Activated CD4-positive, alpha-beta T cell treated with anti-CD3 and anti-CD28 coated beads, Interleukin-2, Interleukin-4, amounts not matched to agents 100 ng/mL and 50 ng/mL, durations not matched to agents 16 hours and 8 hours (primary cell): ENCODE data around the gene KCNK5.

Experiments
- DNase-seq: peaks from one replicate; pipeline ENCODE4 v3.0.0-alpha.2; 2020; ENCODE audit warnings: low spot score

KCNK5 gene

DNA sequence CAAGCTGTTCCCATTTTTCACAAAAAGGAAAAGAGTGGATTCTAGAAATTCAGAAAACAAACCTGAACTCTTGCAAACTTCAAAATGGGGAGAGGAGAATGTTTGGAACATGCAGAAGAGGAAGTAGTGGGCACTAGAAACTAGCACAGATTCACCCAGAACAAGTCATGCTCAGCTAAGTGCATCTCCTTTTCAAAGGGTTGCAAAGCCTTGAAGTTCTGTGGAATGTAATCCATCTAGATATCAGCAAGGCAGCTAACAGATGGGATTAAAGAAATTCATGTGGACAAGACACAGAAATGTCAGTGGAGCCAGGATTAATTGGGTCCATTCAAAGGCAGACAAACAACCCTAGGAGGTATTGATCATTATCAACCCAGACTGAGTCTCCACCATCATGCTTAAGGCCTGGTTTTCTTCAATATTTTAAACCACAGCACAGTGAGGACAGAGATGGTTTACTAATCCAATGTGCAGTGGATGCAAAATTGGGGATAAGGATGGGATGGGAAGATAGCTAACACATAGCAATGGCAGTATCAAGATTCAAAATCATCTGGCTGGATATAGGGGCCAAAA, 31.3 kb downstream of the KCNK5 start:
- no peak for DNase-seq

DNA sequence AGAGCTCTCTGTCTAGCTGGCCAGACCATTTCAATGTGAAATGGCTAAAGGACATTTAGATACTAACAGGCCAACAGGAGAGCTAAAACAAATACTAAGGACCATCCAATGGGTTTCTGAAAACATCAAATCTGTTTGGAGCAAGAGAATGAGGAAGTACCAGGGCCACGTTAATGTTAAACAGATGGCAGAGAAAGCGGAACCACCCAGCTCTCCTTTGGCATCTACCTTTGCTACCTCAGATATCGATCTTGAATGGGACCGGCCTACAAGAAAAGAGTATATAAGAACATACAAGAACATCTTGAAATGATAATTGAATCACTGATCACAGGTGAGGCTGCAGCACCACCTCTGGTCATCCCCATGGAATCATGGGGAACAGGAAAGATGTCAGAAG, 31.8 kb downstream of the KCNK5 start:
- DNase-seq: no peak

DNA sequence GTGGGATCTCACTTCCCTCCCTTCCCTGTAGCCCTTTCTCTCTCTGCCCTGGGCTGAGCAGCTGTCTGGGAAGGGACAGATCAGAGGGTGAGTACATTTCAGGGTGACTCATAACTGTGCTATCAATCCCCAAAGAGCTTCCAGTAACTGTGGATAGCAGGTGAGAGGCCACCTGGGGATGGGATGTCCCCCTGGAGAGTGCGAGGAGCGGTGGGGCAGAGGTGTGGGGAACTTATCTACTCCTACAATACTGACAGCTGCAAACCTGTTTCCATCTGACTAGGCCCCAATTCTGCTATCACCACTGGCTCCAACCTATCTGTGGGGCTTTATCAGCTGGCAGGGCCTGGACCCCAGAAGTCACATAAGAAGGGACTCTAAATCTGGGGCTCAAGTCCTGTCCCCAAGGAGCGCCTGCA, 32.6 kb downstream of the KCNK5 start:
- DNase-seq: no peak

DNA sequence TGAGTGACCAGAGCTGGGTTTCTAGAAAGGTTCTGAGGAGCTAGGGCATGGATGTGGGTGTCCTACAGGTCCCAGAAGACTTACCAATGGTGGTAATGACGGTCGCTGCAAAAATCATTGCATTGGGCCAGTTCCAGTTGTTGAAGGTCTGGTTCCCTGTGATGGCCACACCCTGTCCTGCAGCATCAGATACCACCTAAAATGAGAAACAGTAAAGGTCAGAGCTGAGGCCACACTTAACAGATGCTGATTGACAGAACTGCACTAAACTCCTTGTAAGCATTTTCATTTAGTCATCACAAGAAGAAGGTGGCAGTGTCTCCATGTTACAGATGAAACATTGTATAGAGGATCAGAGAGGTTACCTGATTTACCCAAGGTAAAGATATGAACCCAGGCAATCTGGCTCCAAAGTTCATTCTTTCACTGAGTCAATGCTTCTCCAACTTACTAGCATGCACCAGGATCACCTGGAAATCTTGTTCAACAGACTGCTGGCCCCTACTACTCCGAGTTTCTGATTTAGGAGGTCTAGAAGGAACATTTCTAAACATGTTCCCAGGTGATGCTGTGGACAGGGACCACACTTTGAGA, 33.4 kb downstream of the KCNK5 start:
- DNase-seq: no peak

DNA sequence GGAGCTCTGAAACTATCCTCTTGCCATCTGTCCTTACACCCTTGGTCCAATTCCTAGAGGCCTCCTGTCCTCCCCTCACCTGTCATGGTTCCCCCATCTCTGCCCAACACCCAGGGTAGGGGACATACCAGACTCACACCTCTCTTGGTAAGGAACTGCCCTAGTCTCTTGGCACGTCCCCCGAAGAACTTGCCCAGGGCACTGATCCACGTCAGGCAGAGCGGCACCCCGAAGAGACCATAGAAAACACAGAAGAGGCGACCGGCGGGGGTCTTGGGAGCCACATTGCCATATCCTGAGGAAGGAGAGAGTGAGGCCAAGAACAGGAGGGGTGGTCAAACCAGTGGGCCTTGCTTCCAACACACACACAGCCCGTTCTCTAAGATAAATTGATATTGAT, 34.8 kb downstream of the KCNK5 start:
- DNase-seq: no peak

DNA sequence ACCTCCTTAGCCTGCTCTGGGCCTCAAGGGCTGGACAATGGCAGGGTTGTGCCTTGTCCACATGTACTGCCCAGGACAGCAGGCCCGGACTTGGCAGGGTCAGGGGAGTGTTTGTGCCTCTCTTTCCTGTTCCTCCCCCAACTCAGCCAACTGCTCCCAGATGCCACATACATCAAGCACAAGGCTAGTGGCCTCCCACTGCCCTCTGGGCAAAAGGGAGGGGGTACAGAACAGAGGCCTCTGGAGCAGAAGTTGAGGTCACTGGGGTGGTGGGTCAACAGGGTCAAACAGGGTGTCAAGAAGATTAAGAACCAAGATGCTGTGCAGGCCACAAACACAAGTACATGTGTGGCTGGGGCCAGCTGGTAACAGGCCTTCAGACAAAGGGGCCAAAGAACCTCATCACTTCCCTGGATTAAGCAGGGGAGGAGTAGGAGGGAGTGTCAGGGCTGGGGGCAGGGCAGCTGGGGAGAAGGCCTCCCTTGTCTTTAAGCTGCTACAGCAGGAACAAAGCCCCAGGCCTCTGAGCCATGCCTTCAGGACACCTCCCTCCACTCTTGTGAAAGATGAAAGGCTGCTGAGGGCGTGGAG, 36.0 kb downstream of the KCNK5 start:
- no peak for DNase-seq

DNA sequence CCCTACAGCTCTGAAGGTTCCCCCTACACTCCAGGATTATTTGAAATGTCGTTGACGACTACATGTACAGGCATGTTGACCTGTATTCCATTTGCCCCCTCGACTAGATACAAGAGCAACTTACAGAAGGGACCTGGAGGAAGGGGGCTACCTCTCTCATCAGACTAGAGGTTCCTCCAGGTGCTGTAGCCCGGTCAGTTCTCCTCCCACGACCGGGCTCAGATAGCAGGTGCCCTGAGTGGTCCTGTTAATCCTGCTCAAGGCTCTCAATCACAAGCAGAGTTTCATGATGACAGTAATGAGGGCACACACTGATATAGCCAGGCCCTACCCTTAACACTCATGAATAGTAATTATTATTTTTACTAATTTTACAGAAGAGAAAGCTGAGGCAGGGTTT, 36.5 kb downstream of the KCNK5 start:
- DNase-seq: no peak

DNA sequence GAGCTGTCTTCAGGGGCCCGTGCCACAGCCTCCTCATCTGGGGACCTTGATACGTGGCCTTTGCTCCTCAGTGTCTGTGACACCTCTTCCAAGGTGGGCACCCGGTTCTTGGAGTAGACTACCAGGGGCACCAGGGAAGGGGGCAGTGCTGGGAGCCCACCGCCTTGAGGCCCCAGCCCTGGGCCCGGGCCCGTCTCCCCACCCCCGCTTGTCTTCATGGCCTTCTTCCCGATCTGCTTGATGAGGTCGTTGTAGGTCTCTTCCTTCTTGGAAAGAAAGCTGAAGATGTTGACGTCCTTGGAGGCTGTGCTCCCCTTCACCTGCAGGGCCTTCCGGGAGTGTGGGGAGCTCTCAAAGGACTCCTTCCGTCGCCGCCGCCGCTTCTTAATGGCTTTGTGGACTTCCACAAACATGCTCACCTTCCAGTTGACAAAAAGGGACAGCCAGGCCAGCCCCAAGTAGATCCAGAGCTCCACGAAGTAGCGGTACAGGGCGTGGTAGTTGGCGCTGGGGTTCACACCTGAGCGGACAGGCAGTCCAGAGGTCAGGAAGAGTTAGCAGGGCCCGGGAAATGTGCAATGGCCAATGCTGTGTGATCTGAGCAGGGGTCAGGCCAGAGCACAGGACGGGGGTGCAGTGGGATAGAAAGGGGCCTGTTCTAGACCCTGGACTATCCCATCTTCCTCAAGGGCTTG, 37.9 kb downstream of the KCNK5 start:
- DNase-seq: no peak

DNA sequence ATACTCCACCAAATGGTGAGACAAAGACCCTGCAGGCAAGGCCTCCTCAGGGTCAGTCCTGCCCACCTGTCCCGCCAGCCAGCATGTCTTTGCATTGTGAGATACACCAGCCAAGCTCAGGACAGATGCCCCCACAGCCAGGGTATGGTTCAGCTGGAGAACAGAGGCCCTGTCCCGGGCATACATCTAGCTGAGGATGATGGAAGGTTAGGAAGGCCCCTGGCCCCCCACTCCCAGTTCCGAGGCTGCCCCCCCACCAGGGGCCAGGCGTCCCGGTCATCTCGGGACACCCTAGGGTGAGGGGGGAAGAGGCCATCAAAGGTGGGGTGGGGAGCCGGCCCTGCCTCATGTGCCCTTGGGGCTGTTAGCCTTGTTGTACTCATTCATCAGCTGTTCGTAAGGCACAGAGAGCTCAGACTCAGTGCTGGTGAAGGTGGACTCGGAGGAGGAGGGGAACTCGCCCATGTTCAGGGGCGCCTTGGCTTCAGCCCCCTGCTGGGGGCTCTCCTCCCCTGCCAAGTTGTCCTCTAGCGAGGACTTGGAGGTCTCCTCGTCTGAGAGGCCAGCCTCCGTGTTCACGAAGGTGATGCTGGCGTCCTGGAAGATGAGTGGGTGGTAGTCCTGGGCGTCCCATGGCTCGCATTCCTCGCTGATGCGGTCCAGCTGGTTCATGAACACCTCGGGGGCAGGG, 38.6 kb downstream of the KCNK5 start:
- DNase-seq: no peak

DNA sequence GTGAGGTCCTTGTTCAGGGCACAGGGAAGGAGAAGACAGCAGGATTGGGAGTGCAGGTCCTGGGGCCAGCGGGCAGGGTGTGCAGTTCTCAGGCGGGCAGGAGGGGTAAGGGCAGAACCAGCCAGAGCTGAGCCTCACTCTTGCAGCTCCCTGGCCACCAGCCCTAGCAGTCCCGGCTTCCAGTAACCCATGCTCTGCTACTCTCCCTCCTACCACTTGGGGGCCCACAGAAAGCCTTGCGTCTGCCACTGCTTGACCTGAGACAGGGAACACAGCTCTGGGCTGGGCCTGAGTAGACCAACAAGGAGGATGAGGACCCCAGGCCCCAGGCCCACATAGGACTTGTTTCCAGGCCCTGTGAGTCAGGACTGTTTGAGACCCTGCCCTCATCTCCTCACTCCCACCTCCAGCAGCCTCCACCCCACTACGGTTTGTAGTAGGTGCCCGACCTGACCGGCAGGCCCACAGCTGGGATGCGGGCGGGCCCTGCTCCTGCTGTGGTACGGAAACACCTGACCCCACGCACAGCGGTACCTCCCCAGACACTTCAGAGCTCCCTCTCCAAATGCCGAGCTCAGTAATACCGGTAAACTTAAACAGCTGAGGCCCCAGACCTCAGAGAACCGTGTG, 39.2 kb downstream of the KCNK5 start:
- peak; percentile 17 for DNase-seq

DNA sequence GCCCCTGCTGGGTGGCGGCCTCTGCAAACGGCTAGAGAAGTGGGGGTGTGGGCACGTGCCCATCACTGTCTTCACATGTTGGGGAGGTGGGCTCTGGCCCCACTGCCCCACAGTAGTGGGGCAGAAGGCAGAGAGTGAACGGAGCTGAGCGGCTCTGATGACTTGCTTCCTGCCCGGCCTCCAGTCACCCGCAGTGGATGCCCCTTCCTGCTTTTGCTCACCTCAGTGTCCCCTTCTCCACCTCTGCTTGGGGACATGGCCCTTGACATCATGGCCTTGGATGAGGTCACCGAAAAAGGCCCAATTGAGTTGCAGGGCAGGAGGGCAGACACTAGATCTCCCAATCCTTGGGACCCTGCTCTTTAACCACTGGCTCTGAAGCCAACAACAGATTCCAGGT, 40.1 kb downstream of the KCNK5 start:
- DNase-seq: no peak

DNA sequence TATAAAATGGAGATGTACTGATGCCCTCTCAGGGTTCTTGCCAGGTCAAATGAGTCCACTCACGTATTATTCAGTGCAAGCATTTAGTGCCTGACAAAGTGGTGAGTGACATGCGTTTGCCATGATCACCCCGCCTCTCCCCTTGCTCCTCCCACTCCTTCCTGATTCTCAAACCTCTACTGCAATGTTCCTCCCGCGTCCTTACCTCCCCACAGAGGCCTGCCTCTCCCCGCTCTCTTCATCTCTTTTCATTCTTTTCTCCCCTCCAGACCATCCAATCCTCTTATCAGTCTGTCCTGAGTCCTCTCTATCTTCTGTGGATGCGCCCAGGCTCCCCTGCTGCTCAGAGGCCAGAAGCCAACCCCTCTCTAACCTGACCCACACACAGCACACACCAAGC, 40.7 kb downstream of the KCNK5 start:
- DNase-seq: no peak

DNA sequence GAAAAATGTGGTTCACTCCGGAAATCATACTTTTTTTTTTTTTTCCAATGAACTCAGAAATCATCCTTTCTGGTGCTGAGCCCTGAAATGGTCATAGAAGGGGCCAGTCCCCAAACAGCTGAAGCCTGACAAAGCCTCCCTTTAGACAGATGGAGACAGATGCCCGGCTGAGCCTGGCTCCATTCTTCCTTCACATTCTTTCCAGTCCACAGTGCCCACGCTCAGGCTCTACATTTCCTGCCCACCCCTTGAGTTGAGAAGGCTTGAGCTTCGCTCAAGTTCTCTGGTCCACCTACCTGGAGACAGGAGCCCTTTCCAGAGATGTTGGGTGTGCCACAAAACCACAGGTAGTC, 41.2 kb downstream of the KCNK5 start:
- DNase-seq: no peak

DNA sequence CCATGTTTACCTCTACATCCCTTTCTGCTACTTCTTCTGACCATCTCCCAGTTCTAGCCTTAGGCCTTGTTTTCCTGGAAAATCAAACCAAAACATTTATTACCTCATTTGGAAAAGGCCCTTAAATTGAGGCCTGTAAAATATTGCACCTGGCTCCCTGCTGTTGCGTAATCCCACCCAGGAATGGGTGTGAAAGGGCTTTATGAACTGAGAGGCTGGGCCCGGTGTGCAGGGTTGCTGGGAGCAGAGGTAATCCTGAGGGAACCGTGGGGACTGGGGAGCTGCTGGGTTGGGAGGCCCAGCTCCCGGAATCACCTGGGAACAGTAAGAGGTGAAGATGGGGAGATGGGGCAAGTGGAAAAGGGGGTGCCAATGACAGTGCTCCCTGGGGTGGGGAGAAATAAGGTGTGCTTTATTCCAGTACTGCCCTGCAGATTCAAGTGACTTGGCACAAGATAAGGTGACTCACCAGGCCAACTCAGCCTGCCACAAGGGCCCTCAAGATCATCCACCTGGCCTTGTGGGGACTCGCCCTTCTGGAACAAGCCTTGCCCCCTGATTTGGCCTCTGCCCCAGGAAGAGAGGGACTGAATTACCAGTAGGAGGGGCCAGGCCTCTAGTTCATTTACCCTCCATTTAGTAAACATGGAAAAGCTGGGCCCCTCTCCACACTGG, 44.2 kb downstream of the KCNK5 start:
- DNase-seq: no peak

DNA sequence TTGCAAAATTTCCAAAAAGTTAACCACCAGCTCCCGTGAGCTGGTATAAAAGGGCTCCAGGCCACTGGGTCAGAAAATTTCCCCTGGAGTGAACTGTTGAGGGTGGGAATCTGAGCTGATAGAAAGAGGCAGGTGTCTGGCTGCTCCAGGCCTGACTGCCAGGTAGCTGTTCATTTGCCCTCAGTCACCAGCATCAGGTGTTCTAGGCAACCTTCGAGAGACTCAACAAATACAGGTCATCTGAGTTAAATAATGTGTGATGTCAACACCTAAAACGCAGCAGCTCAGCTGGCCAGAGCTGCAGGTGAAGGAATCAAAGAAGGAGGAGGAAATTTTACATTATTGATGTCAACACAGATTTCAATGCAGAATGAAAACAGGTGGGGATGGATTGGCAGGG, 46.7 kb downstream of the KCNK5 start:
- no peak for DNase-seq

DNA sequence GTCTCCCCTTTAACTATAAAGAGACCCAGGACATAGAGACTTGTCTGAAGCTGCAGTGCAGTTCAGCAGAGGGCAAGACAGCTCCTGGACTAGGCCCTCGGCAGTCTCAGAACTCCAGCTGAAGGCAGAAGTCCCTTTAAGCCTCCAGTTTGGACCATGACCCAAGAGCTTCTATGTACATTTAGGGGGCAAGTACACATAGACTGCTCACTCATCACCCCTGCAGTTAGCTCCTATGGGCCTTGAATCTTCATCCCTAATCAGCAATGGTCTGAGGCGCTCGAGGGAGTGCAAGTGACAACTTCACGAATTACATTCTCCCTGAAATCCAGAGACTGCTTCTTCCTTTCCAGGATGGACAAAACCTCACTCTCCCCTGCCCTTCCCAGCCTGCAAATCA, 47.4 kb downstream of the KCNK5 start:
- DNase-seq: no peak

DNA sequence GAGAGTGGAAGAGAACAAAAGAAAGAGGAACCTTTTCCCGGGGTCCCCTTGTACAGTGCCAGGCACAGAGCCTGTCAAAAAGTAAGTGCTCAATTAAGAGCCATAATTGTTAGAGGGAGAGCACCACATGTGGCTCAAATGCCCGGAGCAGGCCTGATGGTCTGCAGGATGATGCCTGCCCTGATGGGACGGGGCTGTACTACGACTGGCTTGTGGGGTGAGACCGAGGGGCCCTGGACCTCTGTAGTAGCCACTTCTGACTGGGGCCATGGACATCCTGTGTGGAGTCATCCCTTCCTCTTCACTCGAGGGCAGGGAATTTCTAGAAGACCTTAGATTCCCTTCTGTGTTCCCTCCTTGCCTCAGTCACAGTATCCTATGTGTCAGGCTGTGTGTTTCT, 47.9 kb downstream of the KCNK5 start:
- DNase-seq: no peak

DNA sequence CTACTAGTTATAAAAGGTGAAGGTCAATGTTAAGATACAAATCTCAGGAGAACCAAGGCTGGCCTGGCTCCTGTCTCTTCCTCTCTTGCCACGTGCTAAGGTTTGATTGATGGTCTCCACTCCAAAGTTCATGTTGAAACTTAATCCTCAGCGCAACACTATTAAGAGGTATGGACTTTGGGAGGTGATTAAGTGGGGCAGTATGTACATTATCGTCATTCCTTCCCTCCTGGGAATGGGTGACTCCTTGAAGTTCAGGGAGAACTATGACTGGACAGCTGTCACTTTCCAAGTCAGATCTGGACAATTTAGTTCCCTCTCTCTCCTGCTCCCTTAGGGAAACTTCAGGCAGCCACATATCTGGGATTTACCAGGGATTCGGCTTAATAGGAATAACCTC, 50.5 kb downstream of the KCNK5 start:
- no peak for DNase-seq

DNA sequence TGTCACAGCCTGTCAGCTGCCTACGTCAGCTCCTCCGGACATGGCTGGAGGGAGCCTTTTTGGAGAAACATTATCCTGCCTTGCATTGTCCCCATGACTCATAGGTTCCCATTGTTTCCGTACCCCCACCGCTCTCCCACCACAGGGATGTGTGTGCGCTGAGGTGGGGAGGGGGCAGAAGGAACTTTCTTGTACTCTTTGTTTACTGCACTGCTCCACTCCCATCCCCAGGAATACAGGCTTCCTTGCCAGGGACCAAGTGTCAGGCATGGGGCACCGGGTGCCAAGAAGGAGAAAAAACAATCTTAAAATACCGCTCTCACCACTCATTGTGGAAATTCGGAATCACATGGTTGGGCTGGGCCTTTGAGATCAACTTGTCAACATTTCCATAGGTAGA, 51.0 kb downstream of the KCNK5 start:
- no peak for DNase-seq

DNA sequence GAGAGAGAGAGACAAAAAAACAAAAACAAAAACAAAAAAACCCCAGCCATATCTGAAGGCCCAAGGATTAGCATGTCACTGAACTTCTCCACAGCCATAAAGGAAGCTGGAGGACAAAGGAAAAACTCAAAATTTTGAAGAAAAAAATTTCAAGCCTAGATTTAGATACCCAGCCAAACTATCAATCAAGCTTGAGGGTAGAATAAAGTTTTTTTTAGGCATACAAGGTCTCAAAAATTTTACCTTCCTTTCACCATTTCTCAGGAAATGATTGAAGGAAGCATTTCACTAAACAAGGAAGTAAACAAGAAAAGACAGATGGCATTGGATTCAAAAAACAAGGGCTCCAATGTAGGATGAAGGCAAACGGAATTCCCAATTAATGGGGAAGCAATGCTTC, 52.1 kb downstream of the KCNK5 start:
- no peak for DNase-seq

DNA sequence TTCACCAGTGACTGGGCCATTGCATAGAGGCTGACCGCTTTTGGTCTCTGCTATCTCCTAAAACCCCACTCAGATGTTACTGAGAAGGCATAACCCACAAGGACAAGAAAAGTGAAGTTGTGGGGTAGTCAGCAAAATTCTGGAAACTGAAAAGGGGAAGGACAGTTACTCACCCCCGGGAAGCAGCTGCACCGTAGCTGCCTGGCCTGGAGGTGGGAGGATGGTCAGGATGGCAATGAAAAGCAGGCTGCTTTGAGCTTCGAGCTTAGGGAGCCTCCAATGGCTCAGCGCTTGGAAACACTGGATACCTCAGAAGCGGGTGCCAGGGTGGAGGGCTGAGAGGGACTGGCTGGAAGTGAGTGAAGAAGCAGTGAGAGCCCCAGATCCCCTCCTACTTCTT, 56.0 kb downstream of the KCNK5 start:
- DNase-seq: no peak

DNA sequence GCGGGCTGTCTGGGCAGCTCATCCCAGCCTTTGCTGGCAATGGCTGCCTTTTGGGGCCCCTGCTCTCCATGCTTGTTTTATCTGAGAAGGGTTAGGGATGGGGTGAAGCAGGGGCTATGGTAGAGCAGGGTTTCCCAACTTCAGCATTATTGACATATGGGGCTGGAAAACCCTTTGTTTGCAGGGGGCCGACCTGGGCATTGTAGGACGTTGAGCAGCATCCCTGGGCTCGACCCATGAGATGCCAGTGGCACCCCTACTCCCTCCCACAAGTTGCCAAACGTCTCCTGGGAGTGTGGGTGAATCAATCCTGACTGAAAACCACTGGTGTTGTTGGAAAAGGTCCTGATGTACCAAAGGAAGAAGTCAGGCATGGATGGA, 56.9 kb downstream of the KCNK5 start:
- no peak for DNase-seq
